GM21526 (cell line): ENCODE results near the gene TBC1D4.
"Not testable (repeated sequence)": the region's sequence is repeated elsewhere in the genome, so short reads cannot be mapped to it uniquely, and the experiment has no call there.

Experiments
- ATAC-seq: cut with Tn5 transposase; IDR thresholded peaks from one replicate; pipeline ENCODE4 v1.9.1; 2021; ENCODE audit warnings: moderate library complexity; ENCODE audit not compliant: unreplicated experiment, low FRiP score

TBC1D4 gene

GRCh38 chr13:75364131-75364713, 117.7 kb downstream of the TBC1D4 start:
- no peak for ATAC-seq

GRCh38 chr13:75363371-75363770, 118.6 kb downstream of the TBC1D4 start:
- no peak for ATAC-seq

GRCh38 chr13:75362026-75362425, 119.9 kb downstream of the TBC1D4 start:
- ATAC-seq = no peak

GRCh38 chr13:75360170-75360569, 121.8 kb downstream of the TBC1D4 start:
- no peak for ATAC-seq

- ATAC-seq = no peak
These were observed 122.7 kb downstream of the TBC1D4 start for GRCh38 chr13:75359266-75359665.

GRCh38 chr13:75357576-75358289, 124.2 kb downstream of the TBC1D4 start:
- ATAC-seq = peak; percentile 95

GRCh38 chr13:75356421-75356820, 125.5 kb downstream of the TBC1D4 start:
- ATAC-seq = no peak

GRCh38 chr13:75355609-75356008, 126.4 kb downstream of the TBC1D4 start:
- ATAC-seq = no peak

- no peak for ATAC-seq
These were observed 128.2 kb downstream of the TBC1D4 start for GRCh38 chr13:75353781-75354193.

- no peak for ATAC-seq
These were observed 129.2 kb downstream of the TBC1D4 start for GRCh38 chr13:75352641-75353327.

GRCh38 chr13:75351538-75351937, 130.4 kb downstream of the TBC1D4 start:
- not testable (repeated sequence) for ATAC-seq

GRCh38 chr13:75347925-75348324, 134.0 kb downstream of the TBC1D4 start:
- no peak for ATAC-seq

- no peak for ATAC-seq
These were observed 134.5 kb downstream of the TBC1D4 start for GRCh38 chr13:75347457-75347856.

GRCh38 chr13:75345193-75345592, 136.8 kb downstream of the TBC1D4 start:
- ATAC-seq = no peak

- peak; percentile 83 for ATAC-seq
These were observed 140.9 kb downstream of the TBC1D4 start for GRCh38 chr13:75341028-75341427.

GRCh38 chr13:75339635-75340374, 142.2 kb downstream of the TBC1D4 start:
- no peak for ATAC-seq

GRCh38 chr13:75334634-75335447, 147.1 kb downstream of the TBC1D4 start:
- no peak for ATAC-seq

GRCh38 chr13:75333103-75333502, 148.9 kb downstream of the TBC1D4 start:
- no peak for ATAC-seq

- ATAC-seq = no peak
These were observed 150.1 kb downstream of the TBC1D4 start for GRCh38 chr13:75331792-75332349.

- no peak for ATAC-seq
These were observed 151.2 kb downstream of the TBC1D4 start for GRCh38 chr13:75330770-75331169.
